Heart left ventricle (tissue), 13 donors: ENCODE data around the gene ZNF362.

Source experiments
- POLR2A ChIP-seq, 2 donors: fragments of 450-650 bp; IDR thresholded peaks; one replicate each; pipeline ENCODE4 v1.6.1; 2017; ENCODE audit warnings: antibody characterized with exemption in 2 of 2, mild to moderate bottlenecking in 2 of 2, moderate library complexity in 2 of 2
- TF ChIP-seq, protein P1 (sequence below), 12 donors: fragments of 200-600 bp; sonication (generic) in 4 of 12; IDR thresholded peaks; one replicate each; pipeline versions ENCODE4 v1.5.0 to v1.8.0; 2018 to 2022; ENCODE audit warnings: antibody characterized with exemption in 12 of 12, mild to moderate bottlenecking in 5 of 12
- donor health status: ischemic (EF 13 %, LVEDD 7.1; RV severe dilation, severe dysfunction).
- donor health status: DM: no; HTN: yes; CAD: no.
- donor health status: DM: no; HTN: no; CAD: no.
- donor health status: ischemic (EF 25% LVEDD 6.9; RV normal size, moderate dysfunction).
- donor health status: ischemic (EF 25% LVEDD 5.7; RV mildly dilated, moderate dysfunction).
- donor health status: ischemic (EF 35%, LVEDD 5.7; RV mildly dilated, moderate dysfunction).
- donor health status: nonischemic (EF 11% LVEDD 7.7; RV severe dilation, severe dysfunction).
- donor health status: DM: yes; HTN: yes; CAD: no.
- donor health status: PGD.
- donor health status: ischemic (EF 29% LVEDD 5.4; RV normal size, mild dysfunction).
- donor health status: nonischemic (EF 23%, LVEDD 6.1; RV moderate dilation, normal function).

DNA sequence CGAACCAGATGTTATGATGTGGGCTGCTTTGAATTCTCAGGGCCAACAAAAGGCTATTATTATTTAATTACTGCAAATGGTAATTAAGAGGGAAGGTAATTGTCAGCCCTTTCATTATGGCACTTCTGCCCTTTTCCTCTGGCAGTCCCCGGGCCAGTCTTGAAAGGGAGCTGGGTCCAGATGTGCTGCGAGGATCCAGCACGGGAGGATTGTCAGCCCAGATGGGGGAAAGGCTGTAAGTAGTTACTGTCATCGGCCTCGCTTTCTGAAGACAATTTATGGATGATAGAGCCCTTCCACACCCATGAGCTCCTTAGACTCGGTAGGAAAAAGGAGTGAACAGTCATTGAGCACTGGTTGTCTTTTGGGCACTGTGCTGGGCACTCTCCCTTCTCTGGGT lies 8.7 kb upstream of the ZNF362 start:
- TF ChIP-seq, protein P1, sequence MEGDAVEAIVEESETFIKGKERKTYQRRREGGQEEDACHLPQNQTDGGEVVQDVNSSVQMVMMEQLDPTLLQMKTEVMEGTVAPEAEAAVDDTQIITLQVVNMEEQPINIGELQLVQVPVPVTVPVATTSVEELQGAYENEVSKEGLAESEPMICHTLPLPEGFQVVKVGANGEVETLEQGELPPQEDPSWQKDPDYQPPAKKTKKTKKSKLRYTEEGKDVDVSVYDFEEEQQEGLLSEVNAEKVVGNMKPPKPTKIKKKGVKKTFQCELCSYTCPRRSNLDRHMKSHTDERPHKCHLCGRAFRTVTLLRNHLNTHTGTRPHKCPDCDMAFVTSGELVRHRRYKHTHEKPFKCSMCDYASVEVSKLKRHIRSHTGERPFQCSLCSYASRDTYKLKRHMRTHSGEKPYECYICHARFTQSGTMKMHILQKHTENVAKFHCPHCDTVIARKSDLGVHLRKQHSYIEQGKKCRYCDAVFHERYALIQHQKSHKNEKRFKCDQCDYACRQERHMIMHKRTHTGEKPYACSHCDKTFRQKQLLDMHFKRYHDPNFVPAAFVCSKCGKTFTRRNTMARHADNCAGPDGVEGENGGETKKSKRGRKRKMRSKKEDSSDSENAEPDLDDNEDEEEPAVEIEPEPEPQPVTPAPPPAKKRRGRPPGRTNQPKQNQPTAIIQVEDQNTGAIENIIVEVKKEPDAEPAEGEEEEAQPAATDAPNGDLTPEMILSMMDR (IDR thresholded peaks at IDR 0.05) = no peak
- TF ChIP-seq POLR2A (IDR thresholded peaks at IDR 0.05) = no peak
